A204.1 (cell line): ENCODE data around the gene FHIT.
"Not testable (repeated sequence)": the region's sequence is repeated elsewhere in the genome, so short reads cannot be mapped to it uniquely, and the experiment has no call there.

Source experiments
- FAIRE-seq: peaks from 2 replicates; lab custom pipeline; 2012; peaks lifted over from hg19 to GRCh38; lab: Jason Lieb, UNC

The FHIT gene

GRCh38 chr3:60919296-60919695 is 332.0 kb downstream of the FHIT start:
- no peak for FAIRE-seq

DNA sequence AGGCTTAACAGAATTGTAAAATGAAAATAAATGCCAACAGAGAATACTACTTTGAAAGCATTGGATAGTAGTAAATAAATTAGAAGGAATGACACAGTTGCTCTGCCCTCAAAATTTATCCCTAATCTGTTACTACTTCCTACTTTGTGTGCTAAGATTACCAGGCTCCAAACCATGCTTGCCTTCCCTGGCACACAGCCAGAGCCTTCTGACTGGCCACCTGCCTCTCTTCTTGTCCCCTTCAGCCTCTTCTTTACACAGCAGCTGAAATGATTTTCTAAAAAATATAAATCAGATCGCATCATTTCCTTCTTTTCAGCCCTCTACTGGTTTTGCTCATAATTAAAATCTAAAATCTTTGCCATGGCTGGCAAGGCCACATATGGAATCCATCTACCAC is 334.1 kb downstream of the FHIT start:
- no peak for FAIRE-seq

GRCh38 chr3:60916546-60916945 is 334.7 kb downstream of the FHIT start:
- FAIRE-seq: no peak

GRCh38 chr3:60913474-60913873 is 337.8 kb downstream of the FHIT start:
- no peak for FAIRE-seq

DNA sequence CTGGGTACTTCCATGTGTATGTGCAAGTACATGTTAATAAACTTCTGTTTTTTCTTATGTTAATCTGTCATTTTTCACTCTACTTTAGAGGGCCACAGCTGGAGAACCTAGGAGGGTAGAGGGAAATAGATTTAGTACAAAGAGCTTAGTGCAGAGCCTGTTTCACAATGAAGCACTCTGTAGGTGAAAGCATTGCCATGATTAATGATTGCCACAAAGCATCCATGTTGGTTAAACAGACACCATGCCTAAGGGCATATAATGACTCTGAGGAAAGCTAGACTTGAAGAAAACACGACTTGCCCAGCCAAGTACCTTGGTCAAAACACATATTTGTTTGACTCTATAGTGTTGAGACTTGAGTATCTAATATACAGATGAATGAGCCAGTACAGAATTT is 338.4 kb downstream of the FHIT start:
- FAIRE-seq: no peak

GRCh38 chr3:60912142-60912541 is 339.1 kb downstream of the FHIT start:
- FAIRE-seq: no peak

- FAIRE-seq: no peak
Observed at GRCh38 chr3:60909526-60909925, 341.7 kb downstream of the FHIT start.

GRCh38 chr3:60906283-60906682 is 345.0 kb downstream of the FHIT start:
- no peak for FAIRE-seq

DNA sequence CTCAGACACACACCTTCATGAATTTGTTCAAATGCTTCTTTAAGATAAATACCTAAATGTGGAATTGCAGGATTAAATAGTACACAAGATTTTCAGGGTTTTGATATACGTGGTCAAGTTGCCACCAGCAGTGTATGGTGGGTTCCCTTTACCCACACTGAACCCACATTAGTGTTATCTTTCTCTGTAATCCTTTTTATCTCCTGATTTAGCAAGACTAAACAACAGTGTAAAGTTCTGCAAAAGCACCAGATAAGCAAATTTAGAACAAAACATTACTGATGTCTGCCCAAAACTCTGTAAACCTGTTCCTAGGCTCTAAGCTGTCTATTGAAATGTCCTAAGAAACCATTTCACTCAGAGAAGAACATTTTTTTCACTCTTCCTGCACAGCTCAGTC is 352.9 kb downstream of the FHIT start:
- FAIRE-seq: no peak

DNA sequence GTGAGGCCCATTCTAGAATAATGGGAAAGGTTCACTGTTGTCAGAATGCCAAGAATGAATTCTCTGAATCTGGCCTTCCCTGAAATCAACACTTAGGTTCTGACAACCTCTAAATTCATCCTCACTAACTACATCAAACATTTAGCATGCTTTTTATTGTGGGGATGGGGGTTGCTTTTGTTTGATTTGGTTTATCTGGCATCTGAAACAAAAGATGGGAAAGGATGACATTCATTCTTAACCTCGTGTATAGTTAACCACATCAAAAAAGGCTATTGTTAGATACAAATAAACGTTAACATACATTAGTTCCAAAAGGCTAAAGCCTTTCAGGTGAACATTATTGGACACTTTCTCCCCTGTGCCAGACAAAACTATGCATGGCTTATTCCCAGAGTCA is 357.3 kb downstream of the FHIT start:
- FAIRE-seq: no peak

GRCh38 chr3:60890226-60890625 is 361.0 kb downstream of the FHIT start:
- FAIRE-seq: no peak

DNA sequence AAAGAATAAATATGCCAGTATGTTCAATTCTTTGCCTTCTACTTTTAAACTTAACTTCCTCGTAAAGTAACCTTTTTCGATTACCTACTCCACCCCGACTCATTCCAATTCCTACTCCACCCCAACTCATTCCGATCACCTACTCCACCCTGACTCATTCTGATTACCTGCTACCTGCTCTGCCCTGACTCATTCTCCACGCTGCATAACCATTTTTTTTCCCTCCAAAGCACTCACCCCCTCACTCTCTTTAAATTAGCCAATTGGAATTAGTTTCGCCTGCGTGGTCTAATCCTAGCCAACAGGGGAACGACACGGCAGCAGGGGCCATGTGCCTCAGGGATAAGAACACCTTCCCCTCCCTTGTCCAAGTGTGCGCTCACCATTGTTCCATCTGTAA is 362.3 kb downstream of the FHIT start:
- FAIRE-seq: not testable (repeated sequence)

DNA sequence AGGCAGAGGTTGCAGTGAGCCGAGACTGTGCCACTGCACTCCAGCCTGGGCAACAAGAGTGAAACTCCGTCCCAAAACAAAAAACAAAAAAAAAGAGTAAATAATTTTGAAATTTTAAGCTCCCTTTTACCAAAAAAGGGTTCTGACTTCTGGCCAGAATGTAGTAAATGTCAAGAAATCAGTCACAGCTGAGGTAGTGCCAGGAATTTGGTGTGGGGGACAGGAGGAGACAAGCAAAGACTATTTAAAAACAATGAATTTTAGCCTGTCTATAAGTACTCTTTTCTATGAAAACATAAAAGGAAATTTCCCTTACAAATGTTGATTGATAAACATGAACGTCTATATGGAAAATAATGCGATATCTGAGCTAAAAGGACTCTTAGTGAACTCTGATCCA is 363.7 kb downstream of the FHIT start:
- FAIRE-seq: no peak

GRCh38 chr3:60886518-60886917 is 364.7 kb downstream of the FHIT start:
- no peak for FAIRE-seq

GRCh38 chr3:60884005-60884404 is 367.2 kb downstream of the FHIT start:
- FAIRE-seq: no peak

DNA sequence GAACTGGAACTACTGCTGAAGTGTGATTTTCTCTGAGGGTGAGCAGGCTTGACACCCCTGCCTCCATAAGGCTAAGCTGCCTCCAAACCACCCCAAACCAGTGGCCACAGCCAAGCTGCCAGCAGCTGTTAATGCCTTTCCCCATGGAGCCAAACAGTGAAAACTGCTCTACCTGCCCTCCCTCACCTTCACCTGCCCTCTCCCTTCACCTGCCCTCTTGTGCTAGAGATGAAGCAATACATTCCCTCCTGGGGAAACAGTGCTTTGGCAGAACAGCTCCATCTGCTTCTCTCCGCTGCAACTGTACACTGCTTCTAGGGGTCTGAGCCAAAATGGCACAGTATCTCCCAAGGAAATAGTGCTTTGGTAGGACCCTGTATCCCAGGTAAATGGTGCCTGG is 374.1 kb downstream of the FHIT start:
- no peak for FAIRE-seq

GRCh38 chr3:60870396-60870795 is 380.9 kb downstream of the FHIT start:
- no peak for FAIRE-seq

DNA sequence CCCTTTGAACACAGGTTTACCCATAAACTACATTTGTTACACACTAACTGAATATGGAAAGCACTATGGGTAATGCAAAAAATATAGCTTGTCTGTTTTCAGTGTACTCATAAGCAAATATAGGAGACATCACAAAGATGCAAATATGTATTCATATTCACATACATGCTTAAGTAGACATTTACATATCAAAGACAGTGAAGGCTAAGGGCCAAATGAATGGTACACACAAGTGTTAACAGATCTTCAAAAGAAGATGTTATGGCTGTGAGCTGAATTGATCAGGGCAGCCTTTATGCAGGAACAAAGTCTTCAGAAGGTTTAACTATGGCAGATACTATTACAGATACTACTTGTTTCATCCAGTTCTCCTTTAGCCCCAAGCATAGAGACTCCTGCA is 384.1 kb downstream of the FHIT start:
- FAIRE-seq: no peak

DNA sequence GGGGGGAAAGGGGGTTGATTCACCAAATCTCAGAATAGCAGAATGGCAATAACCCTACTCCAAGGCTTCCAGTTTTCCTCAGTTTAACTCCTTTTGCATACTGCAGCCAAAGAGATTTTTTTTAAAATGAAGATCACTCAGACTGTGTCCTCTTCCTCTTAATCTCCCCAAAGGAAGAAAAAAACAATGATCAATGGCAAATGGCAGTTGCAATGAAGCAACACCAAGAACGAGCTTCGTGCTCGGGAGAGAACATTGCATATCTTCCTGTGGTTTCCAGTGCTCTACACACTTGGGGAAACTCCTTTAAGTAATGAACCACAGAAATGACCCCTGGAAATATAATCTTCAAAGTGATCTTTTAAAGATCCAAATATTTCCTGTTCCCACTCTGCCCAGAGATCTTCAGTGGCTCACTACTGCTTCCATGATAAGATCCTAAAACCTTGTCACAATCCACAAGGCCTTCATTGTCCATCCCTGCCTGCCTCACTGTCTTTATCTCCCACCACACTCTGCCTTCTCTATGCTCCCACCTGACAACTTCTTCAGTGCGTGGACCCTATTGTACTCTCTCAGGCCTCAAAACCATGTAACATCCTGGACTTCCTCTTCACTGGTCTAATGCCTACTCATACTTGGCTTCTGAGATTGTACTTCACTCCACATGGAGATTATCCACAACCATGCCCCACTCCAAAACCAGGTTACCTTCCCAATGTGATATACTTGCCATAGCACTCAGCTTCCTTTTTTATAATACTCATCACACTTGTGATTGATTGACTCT is 394.8 kb downstream of the FHIT start:
- no peak for FAIRE-seq

- FAIRE-seq: no peak
Observed at GRCh38 chr3:60855250-60855649, 396.0 kb downstream of the FHIT start.

DNA sequence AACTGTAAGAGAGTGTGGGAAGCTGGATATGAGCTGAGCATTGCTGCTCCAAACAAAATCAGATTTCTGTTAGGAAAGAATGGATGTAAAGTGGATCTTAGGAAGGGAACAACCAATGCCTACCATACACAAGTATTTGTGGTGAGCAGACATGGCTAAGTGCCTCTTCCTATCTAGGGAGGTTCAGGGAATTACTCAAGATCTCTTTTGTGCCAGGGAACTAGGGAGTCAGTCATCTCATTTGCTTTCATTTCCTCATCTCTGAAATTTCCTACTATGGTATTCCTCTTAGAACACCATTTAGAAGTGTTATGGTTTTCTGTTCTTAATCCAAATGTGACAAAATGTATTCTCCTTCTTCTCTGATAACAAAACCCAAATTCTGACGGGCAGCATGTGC is 396.5 kb downstream of the FHIT start:
- no peak for FAIRE-seq

- FAIRE-seq: no peak
Observed at GRCh38 chr3:60847791-60848190, 403.5 kb downstream of the FHIT start.

- no peak for FAIRE-seq
Observed at GRCh38 chr3:60844256-60844655, 407.0 kb downstream of the FHIT start.

DNA sequence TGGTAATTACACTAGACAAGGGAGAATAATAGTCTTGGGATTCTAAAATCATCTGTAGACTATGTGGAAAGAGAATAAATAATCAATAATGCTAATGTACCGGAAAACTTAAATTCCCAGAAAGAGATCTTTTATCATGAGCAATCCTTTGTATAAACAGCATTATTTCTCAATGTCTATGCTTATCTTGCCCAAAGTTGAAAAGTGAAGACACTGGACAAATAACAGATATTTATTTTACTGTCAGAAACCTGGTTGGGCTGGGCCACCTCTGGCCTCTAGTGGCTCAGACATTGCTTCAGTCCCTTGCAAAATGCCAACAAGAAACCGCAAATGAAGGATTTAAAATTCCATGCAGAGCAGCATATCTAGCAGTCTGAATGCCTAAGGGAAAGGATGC is 409.9 kb downstream of the FHIT start:
- FAIRE-seq: no peak

DNA sequence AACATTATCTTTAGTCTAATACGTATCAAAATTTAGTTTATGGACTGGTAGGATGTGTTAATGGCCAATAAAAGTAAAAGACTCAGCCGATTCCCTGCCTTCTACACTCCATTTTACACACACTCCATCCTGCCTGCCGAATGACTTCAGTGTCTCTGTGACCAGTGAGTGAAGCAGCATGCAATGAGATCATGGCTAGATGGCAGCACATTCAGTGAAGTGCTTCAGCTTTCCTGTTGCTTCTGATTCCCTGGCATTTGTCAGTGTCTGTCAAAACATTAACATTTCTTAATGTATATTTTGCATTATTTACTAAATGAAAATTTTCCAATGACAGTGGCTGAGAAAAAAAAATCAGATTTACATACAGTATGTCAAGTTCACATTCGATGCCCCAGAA is 412.0 kb downstream of the FHIT start:
- no peak for FAIRE-seq
